Stimulated activated CD8-positive, alpha-beta memory T cell treated with anti-CD3 and anti-CD28 coated beads, Interleukin-15, amount 100 ng/mL, for 24 hours (primary cell): ENCODE results near the gene EPRS1.
"Not testable (repeated sequence)": the region's sequence is repeated elsewhere in the genome, so short reads cannot be mapped to it uniquely, and the experiment has no call there.

Experiments
- DNase-seq: peaks from one replicate; pipeline ENCODE4 v3.0.0-alpha.2; 2020; ENCODE audit warnings: low read depth

EPRS1 gene

DNA sequence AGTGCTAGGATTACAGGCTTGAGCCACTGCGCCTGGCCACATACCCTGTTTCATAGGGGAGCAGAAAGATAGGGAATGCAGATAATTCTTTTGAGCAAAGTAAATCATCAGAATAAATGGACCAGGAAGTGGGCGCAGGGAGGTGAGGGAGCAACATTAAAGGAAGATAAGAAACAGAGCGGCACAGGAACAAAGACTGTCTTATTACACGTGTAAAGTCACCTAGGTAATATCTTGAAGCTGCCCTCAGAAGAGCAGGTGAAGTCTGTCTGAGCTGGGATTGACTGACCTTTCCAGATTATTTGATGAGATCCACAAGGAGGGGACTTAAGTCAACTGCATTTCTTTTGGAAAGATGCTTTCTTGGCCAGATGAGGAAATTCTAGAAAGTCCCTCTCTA, 7.7 kb downstream of the EPRS1 start:
- no peak for DNase-seq

DNA sequence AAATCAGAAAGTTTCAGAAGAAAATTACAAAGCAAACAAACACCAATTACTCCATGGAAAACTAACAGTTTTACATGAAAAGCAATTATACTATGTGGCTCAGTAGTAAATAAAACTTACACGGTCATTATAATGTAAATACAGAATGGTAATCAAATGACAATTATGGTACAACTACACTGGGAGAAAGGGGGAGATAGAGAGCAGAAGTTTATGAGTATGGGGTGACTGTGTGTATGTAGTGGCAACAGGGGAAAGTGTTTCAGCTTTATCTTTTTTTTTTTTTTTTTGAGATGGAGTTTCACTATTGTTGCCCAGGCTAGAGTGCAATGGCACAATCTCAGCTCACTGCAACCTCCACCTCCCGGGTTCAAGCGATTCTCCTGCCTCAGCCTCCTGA, 8.5 kb downstream of the EPRS1 start:
- not testable (repeated sequence) for DNase-seq

DNA sequence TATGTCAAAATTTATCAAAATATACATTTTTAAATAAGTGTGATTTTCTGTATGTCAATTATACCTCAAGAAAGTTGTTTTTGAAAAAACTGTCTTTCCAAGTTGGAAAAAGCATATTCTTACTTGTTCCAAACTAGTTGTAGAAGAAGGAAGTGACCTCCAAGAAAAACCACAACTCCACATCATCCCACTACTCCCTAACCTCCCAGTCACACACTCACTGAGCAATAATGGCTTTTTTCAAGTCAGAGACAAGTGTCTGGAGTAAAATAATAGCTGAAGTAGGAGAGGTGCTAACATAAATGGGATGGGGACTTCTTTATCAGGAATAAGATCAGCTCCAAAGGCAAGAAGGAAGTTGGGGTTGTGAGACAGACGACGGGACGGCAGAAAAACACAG, 13.4 kb downstream of the EPRS1 start:
- DNase-seq, result no peak

DNA sequence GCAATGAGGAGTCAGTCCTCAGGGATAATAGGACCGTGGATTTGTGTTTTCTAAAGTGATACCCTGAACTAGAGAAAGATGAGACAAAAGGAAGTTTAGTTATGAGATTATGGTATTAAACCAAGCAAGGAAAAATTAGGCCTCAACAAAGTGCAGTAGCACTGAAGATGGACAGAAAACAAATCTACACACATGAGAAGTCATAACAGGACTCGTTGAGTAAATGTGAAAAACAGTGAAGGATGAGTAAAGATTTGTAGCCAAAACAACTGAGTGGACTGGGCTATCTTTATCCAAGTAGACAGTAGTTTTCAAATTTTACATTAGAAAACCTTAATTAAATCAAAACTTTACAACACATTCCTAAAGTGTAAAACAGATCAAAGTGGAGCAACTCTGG, 15.0 kb downstream of the EPRS1 start:
- no peak for DNase-seq

DNA sequence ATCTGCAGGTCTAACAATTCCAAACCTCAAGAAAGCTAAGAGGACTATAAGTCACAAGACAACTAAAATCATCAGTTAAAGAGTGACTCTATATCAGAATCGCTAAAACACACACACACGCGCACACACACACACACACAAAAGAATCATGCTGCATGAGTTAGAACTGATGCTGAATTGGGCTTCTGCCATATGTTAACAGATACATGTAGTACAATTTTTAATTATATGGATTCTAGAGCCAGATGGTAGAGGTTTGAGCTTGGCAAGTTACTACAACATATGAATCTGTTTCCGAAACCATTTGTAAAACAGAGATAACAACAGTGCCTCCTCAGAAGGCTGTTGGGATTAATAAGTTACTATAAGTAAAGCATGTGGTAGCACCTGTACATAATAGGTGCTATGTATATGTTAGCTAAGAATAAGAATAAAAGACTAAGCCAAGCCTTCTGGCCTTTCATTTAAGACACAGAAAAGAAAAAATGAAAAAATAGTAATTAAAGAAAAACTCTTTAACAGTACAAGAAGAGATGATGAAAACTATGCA, 17.9 kb downstream of the EPRS1 start:
- DNase-seq, result no peak

DNA sequence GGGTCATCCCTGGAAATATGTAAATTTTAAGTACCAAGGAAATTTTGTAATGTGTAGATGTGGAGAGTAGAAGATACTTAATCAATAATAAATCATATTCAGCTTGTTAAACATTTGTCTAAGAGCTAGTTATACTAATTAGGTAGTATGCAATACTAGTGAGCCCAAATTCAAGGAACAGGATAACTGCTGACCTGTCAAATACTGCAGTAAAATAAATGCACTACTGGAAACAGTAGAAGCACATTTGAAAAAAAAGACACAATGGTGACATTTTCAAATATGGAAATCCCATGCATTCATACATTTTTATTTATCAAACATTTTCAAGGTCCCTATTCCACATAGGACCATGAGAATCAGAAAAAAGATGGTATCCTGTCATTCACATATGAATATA, 27.2 kb downstream of the EPRS1 start:
- no peak for DNase-seq

DNA sequence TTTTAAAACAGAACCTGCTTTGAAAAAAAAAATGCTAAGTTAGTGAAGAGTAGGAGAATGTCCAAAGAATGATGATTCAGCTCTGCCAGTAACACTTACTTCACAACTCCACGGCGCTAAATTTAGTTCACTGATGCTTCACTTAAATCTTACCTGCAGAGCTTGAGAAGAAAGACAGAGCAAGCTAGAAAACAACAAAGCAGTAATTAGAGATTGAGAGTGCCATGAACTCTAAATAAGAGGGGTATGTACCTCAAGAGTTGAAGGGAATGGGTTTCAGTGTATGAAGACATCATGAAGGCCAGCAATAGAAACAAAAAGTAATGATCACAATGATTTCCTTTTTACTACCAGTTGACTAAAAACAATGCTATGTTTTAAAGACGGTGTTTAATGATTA, 32.8 kb downstream of the EPRS1 start:
- no peak for DNase-seq

DNA sequence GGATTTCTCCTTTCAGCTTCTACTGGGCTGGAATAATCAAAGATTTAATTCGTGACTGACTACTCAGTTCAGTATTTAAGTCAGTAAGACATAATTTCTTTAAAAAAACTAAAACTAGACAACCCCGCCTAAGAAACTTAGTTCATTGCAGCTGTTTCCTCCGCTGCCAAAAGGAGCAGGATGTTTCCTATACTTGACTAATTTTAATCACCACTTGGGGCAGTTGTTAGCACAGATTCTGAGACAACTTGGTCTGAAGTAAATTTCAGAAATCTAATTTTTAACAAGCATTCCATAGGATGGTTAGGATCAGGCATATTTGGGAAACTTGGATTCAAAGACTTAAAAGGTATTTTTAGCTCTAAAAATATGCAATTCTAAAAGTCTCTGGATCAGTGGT, 34.0 kb downstream of the EPRS1 start:
- no peak for DNase-seq

DNA sequence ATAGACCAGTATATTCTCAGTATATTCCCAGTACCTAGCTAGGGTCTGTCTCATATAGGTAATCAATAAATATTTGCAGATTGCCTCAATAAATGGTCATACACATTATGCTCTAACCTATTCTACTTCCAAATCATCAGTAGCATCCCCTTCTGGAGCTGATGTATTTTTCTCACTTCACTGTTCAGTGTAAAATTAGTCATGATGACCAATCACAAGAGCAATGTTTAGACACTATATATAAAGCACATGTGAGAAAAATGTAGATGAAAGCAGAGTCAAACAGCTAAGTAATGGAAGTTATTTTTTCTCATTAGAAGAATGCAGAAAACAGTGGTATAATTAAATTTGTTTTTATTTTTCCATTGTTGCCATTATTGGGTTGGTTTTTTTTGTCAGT, 34.7 kb downstream of the EPRS1 start:
- no peak for DNase-seq

DNA sequence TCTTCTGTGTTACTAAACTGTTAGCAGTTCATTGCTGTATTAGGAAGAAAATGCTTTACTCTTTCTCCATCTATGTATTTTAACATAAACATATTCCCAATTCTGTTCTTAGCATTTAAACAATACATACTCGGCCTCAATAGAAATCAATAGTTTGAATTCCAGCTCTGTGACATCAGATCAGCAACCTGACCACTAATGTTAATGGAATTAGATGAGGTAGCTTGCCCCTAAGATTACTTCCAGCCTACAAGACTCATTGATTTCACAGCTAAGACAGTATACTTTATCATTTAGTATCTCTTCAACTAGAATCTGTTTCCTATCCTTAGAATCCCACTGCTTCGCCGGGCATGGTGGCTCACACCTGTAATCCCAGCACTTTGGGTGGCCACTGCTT, 38.9 kb downstream of the EPRS1 start:
- DNase-seq, result no peak

DNA sequence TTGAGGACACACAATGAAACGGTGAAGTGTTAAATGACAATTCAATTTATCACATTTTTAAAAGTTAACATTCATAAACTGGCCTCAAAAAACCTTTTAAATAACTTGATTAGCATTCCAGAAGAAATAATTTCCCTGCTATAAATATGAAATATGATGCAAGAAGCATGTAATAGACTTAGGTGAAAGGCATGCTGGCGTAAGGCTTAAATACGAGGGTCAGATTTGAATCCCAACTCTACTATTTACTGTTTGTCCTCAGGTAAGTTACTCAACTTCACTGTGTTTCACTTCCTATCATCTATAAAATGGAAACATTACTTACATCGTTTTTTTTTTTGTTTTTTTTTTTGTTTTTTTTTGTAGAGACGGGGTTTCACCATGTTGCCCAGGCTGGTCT, 40.8 kb downstream of the EPRS1 start:
- DNase-seq, result no peak

DNA sequence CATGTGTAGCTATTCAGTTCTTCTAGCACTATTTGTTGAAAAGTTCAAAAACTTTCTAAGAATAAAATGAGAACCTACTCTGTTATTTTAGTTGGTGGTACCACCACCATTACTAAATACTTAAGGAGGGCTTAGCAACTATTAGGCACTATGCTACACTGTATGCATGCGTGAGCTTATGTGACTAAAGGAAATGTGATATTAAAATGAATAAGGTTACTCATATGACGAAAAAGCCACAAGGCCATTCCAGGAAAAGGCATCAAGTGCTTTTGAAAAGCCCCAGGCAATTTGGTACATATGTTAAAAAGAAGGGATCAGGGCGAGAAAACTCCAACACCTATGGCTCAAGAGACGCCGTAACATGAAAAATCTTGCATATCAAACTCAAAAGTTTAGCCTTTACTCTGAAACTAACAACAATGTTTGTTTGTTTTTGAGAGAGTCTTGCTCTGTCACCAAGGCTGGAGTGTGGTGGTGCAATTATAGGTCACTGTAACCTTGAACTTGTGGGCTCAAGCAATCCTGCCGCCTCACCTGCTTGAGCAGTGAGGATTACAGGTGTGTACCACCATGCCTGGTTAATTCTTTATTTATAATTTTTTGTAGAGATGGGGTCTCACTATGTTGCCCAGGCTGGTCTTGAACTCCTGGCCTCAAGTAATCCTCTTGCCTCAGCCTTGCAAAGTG, 42.5 kb downstream of the EPRS1 start:
- DNase-seq, result no peak

DNA sequence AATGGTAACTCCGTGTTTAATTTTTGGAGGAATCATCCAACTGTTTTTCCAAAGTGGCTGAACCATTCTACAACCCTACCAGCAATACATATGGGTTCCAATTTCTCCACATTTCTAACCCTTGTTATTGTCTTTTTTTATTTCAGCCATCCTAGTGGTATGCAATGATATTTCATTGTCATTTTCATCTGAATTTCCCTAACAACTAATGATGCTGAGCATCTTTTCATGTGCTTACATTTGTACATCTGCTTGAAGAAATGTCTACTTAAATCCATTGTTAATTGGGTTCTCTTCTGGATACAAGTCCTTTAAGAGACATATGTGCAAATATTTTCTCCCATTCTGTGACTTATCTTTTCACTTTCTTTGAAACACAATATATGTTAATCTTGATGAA, 43.3 kb downstream of the EPRS1 start:
- DNase-seq, result no peak

DNA sequence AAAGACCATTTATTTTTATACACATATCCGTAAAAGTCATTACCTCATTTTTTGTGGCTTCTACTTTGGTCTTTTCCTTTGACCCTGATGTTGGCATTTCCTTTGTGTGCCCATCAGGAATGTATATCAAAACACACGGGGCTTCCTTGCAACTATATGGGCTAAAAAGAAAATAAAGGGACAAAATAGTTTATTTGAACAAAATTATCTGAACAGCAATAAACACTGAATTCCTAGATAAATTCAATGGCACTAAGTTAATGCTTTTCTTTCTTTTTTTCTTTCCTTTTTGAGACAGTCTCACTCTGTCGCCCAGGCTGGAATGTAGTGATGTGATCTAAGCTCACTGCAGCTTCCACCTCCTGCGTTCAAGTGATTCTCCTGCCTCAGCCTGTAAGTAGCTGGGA, 45.2 kb downstream of the EPRS1 start:
- DNase-seq, result no peak

DNA sequence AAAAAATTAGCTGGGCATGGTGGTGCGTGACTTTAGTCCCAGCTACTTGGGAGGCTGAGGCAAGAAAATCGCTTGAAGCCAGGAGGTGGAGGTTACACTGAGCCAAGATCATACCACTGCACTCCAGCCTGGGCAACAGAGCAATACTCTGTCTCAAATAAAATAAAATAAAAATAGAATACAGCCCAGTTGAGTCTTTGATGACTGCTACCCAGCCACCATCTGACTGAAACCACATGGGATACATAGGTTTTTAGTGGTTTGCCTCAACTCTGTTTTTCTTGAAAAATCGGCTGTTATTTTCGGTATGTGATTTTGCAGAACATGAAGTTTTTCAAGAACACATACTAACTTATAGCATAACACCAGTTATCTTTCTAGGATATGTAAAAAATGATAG, 46.5 kb downstream of the EPRS1 start:
- DNase-seq, result no peak
